Stimulated activated CD8-positive, alpha-beta memory T cell treated with anti-CD3 and anti-CD28 coated beads, Interleukin-4, amount 100 ng/mL, for 1 hour (primary cell): ENCODE results near the gene PRKAR2B.
"Not testable (repeated sequence)": the region's sequence is repeated elsewhere in the genome, so short reads cannot be mapped to it uniquely, and the experiment has no call there.

ENCODE experiments used
- DNase-seq, 2 donors: peaks; one replicate each; pipeline ENCODE4 v3.0.0-alpha.2; 2020; ENCODE audit warnings: low read depth in 2 of 2, low spot score in 1 of 2

PRKAR2B gene

DNA sequence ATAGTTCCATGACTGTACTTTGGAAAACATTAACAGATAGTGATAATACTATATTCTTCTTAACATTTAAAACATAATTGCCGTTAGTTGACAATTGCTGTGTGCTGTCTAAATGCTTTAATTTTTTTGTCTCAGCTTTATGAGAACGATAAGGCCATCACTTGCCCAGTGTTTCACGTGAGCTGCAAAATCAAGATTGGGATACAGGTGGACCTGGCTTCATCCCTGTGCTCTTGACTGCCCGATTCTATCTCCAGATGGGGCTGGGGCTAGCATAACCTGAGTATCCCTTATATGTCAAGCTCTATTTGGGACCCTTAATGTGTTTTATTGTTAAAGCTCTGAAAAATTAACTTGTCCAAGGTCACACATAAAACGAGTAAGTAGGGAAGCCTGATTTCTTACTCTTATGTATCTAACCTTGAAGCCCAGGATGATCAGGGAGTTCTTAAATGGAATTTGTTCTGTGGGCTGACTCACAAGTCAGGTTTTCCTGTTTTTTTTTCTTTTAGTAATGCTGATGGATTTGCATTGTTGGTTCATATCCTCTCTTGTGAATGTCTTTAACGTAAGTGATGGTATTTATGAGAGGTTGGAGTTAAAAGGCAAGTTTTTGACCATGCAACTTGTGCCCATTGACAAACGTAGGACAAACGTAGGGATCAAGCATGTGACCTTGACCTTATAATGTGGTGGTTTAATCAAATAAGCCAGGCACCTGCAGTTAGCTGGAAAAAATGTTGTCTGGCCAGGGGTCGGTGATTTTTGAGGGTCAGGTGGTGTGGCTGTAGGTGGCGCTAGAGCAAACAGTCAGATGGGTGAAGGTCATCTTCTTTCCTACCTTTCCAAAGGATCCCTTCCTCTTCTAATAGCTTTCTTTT lies 3.6 kb downstream of the PRKAR2B start:
- no peak for DNase-seq

DNA sequence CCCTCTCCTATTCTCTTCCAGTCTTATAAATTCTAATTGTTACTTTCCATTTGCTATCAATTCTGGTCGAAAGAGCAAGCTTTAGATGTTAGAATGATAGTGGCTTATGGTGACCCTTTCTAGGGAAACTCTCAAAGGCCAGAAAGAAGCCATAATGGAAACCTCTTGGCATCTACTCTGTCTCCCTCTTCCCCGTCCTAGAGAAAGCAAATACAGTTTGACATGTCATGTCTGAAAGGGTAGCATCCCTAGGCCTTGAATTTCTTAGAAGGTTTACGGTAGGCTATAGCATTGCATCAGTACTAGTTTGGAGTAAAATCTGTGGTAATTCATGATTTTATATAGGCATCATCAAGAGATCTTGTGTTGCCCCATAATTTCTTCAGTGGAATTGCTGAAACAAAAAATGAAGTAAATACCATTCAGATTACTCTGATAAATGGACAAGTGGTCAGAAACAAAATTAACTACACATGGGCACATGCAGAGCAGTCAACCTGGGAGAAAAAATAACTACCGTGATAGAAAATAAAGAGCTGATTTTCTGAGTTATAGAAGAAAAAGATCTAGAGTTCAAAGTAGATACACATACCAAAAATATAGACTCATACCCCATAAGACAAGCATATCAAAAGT lies 4.4 kb downstream of the PRKAR2B start:
- DNase-seq = no peak

DNA sequence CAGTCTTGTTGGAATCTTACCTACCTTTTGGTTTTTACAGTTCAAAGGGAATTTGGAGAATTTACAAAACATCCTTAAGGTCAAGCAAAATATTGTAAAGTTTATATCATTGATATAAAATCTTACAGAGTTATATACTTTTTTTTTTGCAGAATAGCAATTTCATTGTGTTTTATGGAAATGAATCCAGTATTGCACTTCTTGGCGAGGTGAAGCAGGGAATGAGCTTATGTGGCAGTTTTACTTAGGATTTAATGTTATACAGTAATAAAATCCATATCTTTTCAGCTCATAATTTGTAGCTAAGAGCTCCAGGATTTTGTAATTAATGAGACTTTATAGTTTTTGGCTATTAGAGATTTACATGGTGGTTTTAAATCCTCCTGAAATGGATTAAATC lies 5.0 kb downstream of the PRKAR2B start:
- no peak for DNase-seq

DNA sequence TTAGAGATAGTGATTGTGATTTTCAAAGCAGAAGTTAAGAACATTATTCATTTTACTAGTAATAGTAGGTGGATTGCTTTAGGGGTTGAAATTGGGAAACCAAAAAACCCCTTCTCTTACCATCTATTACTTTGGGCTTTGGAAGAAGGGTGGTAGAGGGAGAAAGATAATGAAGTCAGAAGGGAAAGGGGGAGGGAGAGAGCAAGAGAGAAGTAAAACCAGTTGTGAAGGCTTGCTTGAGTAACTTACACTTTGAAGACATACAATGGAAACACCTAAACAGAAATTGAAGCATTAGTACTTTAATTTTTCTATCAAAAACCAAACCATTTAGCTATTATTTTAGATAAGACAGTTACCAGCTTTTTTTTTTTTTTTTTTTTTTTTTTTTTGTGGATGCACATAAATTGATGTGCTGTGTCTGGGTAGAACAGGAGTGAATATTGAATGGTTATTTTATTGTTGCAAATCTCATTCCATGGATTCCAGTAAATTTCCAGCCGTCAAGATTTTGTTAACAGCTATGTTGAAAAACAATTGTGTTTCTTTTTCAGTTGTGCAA lies 5.5 kb downstream of the PRKAR2B start:
- no peak for DNase-seq

DNA sequence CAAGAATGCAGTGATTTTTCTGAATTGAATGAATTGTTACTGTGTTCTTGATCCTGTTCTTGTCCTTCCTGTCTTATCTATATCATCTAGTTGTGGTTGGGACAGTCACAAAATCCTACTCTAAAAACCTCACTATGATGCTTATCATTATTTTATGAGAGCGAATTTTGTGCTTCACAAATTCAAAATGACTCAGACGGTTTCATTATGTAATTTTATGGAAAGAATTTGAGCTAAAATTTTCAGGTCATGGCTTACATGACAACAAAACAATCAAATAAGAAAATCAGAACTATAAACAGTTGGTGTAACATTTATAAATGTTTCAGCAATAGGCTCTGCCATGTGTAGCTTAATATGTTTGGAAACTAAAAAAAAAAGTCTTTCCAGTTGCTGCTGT lies 6.9 kb downstream of the PRKAR2B start:
- no peak for DNase-seq

DNA sequence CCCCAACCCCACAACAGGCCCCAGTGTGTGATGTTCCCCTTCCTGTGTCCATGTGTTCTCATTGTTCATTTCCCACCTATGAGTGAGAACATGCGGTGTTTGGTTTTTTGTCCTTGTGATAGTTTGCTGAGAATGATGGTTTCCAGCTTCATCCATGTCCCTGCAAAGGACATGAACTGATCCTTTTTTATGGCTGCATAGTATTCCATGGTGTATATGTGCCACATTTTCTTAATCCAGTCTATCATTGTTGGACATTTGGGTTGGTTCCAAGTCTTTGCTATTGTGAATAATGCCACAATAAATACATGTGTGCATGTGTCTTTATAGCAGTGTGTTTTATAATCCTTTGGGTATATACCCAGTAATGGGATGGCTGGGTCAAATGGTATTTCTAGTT lies 10.5 kb downstream of the PRKAR2B start:
- DNase-seq = not testable (repeated sequence)

DNA sequence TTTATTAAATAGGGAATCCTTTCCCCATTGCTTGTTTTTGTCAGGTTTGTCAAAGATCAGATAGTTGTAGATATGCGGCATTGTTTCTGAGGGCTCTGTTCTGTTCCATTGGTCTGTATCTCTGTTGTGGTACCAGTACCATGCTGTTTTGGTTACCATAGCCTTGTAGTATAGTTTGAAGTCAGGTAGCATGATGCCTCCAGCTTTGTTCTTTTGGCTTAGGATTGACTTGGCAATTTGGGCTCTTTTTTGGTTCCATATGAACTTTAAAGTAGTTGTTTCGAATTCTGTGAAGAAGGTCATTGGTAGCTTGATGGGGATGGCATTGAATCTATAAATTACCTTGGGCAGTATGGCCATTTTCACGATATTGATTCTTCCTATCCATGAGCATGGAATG lies 11.6 kb downstream of the PRKAR2B start:
- not testable (repeated sequence) for DNase-seq

DNA sequence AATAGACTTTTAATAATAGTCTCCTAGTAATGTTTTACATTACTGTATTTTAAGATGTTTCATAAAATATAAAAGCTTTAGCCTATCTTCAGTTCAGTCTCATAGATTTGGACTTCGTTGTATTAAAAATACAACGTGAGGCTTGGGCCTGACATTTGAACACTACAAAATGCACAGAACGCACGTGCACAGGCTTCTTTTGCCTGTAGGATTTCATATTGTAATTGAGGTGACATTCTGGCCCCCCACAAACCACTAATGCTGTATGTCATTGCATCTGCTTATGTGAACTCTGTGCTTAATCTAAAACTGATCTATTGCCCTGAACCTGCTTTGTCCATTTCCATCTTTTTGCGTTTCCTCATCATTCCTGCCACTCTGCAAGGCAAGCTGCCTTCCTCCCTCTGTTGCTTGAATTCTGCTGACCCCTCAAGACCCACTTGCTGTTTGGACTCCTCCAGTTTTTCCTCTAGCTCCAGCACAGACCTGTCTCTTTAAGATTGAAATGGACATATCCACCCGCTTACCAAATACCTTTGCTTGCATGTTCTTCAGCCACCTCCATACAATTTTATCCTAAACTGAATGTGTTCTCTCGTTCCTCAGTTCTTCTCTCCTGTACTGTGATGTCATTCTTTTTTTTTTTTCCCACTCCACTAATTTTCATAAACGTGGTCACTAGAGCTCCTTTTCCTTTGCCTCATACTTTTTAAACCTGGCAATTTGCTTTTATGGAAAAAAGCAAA lies 12.4 kb downstream of the PRKAR2B start:
- no peak for DNase-seq

DNA sequence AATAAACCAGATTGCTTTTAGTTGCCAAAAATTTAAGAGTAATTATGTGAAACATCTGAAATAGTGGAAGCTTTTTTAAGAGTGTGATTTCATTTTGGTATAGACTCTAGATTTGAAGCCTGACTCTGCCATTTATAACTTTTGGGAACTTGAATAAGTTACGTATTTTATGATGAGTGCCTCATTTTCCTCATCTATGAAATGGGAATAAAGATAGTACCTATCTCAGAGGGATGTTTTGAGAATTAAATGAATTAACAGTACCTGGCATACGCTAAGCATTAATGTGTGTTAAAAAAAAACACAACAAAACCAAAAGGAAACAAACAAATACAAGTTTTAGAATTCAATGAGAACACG lies 12.9 kb downstream of the PRKAR2B start:
- no peak for DNase-seq

DNA sequence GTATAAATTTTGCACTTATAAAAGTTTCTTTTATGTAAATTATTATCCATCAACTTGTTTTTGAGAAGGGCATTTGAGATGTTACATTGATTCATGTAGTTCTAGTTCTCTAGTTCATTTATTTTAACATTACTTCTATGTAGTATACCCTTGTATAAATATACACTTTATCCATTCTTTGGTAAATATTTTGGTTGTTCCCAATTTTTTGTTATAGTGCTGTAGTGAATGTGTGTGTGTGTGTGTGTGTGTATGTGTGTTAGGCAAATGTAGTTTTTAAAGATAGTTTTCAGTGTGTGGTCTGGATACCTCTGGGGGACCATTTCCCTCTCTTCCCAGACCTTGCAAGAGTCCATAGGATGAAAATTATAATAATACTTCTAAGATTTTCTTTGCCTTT lies 15.0 kb downstream of the PRKAR2B start:
- no peak for DNase-seq

DNA sequence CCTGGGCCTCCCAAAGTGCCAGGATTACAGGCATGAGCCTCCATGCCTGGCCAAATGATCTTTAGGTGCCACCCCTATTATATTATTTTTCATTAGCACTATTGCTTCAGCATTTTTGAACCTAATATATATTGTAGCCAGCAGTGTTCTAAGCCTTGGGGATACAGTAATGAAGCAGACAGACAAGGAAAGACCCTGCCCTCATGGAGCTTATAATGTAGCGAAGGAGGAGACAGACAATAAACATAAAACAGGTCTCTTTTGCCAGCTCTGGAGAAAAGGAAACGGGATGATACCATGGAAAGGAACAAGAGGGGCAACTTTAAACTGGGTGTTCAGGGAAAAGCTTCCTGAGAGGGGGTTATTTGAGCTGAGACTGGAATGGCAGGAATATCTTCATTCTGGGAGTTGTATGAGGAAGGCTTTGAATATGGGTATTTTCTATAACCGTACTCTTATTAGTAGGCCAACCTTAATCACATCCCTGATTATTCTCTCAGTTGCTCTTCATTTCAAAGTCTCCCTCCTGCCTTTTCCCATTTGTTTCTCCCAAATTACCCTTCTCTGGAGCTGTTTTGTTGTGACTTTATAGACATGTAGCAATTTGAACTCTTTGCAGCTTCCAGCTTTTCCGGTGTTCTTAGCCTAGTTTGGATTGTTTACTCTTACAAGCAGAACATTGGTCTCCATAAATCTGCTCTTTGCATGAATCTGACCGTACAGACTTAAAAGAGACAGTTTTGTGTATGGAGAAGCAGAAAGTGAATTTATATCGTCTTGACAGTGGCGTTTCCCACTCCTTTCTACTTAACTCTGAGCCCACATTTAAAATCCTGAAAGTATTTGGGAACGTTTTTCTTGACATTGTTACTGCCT lies 19.0 kb downstream of the PRKAR2B start:
- no peak for DNase-seq

DNA sequence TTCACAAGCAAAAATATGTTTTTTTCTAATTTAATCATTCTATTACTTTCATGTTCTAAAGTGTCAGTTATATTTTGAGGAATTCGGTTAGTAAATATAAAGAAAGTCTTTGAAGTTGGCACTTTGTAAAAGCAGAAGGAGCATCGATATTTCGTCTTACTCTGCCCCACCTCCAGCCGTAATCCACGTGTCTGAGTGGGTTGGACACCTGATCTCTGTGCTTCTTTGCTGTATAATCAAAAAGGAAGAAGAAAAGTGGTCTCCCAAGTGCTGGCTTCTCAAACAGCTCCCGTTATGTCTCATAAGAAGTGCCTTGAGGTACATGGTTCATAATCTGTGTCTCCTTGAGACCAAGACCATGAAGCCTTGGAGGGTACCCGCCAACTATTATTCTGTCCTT lies 19.8 kb downstream of the PRKAR2B start:
- DNase-seq = no peak

DNA sequence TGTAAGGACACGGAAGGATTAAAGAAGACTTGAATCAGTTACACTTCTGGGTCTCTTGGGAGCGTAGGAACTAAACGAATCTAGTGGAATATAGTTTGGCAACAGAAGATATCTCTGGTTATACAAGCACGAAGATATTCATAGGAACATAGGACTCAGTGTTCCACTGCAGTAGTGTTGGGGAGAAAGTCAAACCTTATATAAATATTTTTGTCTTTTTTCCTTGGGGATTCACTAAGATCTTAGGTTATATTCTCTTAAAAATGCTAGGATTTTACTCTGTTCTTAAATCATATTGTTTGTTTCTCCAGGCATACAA lies 21.4 kb downstream of the PRKAR2B start:
- DNase-seq = no peak

DNA sequence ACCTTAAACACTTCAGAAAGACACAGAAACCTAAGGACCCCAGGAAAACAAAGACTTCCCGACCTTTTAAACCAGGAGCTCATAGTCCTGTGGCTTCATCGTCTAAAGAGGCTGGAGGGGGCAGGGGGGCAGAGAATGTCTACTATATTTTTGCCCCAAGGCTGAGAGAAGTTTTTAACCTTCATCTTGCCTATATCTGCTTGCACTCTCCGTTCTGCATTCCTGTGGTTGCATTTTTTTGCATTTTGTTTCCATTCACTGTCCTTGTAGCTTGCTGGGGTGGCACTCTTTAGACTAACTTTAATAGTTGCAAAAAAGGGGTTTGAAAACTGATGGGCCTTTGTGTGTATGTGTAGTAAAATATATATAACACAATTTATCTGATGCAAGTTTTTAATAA lies 23.7 kb downstream of the PRKAR2B start:
- no peak for DNase-seq

DNA sequence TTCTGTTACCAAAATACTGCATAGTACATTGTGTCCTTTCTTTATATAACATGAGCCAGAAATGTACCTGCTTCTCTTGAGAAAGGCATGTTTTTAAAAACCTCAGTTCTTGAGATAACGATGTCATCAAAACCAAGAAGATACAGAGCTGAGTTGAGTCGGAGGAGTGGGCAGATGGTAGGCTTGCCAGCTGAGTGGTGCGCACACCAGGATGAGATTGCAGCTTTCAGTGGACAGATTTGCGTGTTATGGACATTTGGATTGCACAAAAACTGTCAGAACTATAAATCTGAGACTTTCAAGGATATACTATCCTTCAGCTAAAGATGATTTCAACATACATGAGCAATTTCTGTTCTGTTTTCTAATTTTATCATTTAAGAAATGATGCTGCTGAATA lies 25.0 kb downstream of the PRKAR2B start:
- no peak for DNase-seq

DNA sequence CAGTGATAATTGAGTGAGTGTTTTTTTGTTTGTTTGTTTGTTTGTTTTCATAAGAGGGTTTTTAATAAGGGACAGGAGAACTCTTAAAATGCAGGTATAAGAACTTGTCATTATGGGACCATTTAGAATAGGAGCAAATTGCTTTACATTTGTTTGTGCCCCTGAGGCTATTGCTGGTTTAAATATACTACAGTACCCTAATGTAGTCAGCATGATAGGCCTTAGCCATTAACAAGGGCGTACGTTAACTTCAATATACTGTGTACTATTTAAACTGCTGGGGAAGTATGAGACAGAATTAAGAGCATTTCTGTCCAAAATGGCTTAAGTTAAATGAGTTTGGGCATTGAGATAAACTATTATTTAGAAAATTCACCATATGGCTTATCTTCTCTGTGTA lies 26.2 kb downstream of the PRKAR2B start:
- no peak for DNase-seq

DNA sequence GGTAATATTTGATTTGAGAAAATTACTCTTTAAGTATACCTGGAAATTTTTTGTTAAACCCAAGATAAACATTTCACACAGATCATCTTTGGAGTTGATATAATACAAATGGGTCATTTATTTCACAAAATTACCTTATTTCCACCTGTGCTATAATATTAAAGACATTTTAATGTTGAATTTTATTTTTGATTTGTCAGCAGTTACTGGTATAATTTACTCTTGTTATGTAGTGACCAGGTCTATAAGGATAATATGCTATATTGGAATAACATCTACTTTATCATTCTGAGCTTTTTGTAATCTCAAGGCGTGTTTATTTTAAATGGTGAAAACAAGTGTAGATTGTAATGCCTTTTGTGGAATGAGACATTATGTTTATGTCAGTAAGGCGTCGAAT lies 26.6 kb downstream of the PRKAR2B start:
- no peak for DNase-seq

DNA sequence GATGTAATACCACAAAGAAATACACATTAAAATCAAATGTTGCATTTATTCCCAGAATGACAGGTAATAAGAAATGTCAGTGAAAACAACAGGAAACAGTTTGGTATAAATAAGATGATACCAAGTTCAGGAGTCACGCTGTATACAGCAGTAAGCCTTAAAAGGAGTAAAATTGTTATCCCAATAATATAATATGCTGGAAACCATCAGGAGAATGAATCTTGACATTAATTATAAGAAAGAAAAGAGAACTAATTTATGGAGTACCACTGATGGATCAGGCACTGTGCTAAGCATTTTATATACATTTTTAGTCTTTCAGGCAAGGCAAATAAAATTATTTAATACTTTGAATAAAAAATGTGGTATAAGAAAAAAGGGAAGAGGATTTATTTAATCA lies 27.6 kb downstream of the PRKAR2B start:
- DNase-seq = no peak

DNA sequence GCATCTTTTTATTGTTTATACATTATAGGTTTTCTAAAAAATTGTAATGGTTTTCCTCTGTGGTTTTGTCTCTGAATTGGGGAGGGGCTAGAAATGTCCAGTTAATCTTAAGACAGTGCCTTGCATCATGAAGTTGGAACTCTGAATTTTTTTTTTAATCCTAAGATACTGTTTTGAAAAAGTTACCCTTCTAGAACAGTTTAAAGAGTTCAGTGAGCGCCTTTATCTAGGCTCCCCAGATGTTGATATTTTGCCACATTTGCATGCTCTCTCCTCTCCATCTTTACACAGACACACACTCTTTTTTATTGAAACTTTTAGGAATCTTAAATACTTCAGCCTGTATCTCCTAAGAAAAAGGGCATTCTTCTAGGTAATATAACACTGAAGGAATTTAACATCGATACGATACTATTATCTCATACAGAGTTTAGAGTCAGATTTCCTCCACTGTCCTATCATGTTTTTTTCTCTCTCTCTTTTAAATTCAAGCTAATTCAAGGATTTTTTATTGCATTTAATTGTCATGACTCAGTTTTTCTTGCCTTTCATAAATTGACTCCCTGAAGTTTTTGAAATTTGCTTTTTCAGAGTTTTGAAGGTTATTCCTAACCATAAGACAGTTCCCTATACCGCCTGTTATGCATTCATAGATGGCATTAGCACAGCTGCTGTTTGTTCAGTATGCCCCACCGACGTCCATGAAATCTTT lies 31.5 kb downstream of the PRKAR2B start:
- DNase-seq = no peak
